ENCODE results near the gene KRABD2.
"Not testable (repeated sequence)": the region's sequence is repeated elsewhere in the genome, so short reads cannot be mapped to it uniquely, and the experiment has no call there.

Gene KRABD2

DNA sequence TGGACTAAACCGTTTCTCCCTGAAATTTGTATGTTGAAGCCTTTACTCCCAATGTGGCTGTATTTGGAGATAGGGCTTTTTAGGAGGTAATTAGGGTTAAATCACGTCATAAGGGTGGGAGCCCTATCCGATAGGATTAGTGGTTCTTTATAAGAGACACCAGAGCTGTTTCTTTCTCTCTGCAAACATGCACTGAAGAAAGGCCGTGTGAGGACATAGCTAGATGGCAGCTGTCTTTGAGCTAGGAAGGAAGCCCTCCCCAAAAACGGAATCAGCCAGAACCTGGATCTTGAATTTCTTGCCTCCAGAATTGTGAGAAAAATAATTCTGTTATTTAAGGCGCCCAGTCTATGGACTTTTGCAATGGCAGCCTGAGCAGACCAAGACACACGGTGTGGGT, 22.8 kb downstream of the KRABD2 start:
- Histone ChIP-seq H3K4me1 (ENCODE audit: insufficient read depth, low read length, poor library complexity, severe bottlenecking) (peaks cover 7% of the 10 kb centered on the region), H3K4me3 (ENCODE audit: low read depth, low read length, poor library complexity, severe bottlenecking) (no peak overlapping the region), H3K36me3 (ENCODE audit: insufficient read depth, low read length, poor library complexity, severe bottlenecking) (no peaks in the 10 kb centered on the region), H3K27me3 (replicated peaks; ENCODE audit: insufficient read depth, low read depth, low read length, poor library complexity) (no peaks in the 10 kb centered on the region), H3K27ac (ENCODE audit: low read depth, low read length, poor library complexity, severe bottlenecking) (no peak overlapping the region), H3K9me3 (ENCODE audit: low read depth, low read length, poor library complexity, severe bottlenecking) (no peaks in the 10 kb centered on the region)
- no peak for TF ChIP-seq EZH2 (IDR thresholded peaks at IDR 0.05; ENCODE audit: borderline replicate concordance, low read depth, low read length, poor library complexity, severe bottlenecking)
- no peak for TF ChIP-seq CTCF (conservative IDR thresholded peaks at IDR 0.05; ENCODE audit: low read depth, low read length)
- intact Hi-C loops (cut with micrococcal nuclease; ENCODE audit: unreplicated experiment), result no loop called here
- no TSS peak for BruUV-seq (replicated peaks)
- POLR2A ChIA-PET (ENCODE audit: low non-redundant PET), result no interaction called here
- no peak for DNase-seq (ENCODE audit: low spot score)
- CTCF ChIA-PET, result no interaction called here

DNA sequence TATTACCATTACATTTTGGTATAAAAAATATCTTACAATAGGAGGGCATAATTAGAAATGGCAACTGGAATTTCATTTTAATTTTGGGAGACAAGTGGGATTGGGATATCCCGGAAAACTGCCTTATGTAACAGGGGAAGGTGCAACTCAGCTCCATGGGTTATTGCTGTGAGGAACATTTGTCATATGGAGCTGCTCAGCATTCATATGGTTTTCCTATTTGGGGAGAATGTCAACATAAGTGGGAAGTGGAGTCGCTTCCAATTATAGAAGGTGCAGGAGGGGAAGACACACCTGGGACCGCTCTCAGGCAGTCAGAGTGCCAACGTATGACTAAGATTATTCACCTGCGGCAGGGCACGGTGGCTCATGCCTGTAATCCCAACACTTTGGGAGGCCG, 26.2 kb downstream of the KRABD2 start:
- H3K9me3 ChIP-seq (ENCODE audit: low read depth, low read length, poor library complexity, severe bottlenecking), result no peaks in the 10 kb centered on the region
- peaks cover 6% of the 10 kb centered on the region for H3K4me1 ChIP-seq (ENCODE audit: insufficient read depth, low read length, poor library complexity, severe bottlenecking)
- TF ChIP-seq CTCF (conservative IDR thresholded peaks at IDR 0.05; ENCODE audit: low read depth, low read length) (no peak), EZH2 (IDR thresholded peaks at IDR 0.05; ENCODE audit: borderline replicate concordance, low read depth, low read length, poor library complexity, severe bottlenecking) (no peak)
- no peak overlapping the region for H3K4me3 ChIP-seq (ENCODE audit: low read depth, low read length, poor library complexity, severe bottlenecking)
- ChIA-PET POLR2A (ENCODE audit: low non-redundant PET) (no interaction called here), CTCF (no interaction called here)
- no TSS peak for BruUV-seq (replicated peaks)
- intact Hi-C loops (cut with micrococcal nuclease; ENCODE audit: unreplicated experiment), result no loop called here
- DNase-seq (ENCODE audit: low spot score), result no peak
- H3K36me3 ChIP-seq (ENCODE audit: insufficient read depth, low read length, poor library complexity, severe bottlenecking), result no peaks in the 10 kb centered on the region
- H3K27ac ChIP-seq (ENCODE audit: low read depth, low read length, poor library complexity, severe bottlenecking), result no peak overlapping the region
- H3K27me3 ChIP-seq (replicated peaks; ENCODE audit: insufficient read depth, low read depth, low read length, poor library complexity), result no peaks in the 10 kb centered on the region

GRCh38 chr17:8347001-8347400, 29.5 kb downstream of the KRABD2 start:
- H3K9me3 ChIP-seq (ENCODE audit: low read depth, low read length, poor library complexity, severe bottlenecking); intact Hi-C loops (cut with micrococcal nuclease; ENCODE audit: unreplicated experiment); BruUV-seq (replicated peaks); H3K36me3 ChIP-seq (ENCODE audit: insufficient read depth, low read length, poor library complexity, severe bottlenecking); H3K27me3 ChIP-seq (replicated peaks; ENCODE audit: insufficient read depth, low read depth, low read length, poor library complexity); POLR2A ChIA-PET (ENCODE audit: low non-redundant PET); DNase-seq (ENCODE audit: low spot score); H3K4me3 ChIP-seq (ENCODE audit: low read depth, low read length, poor library complexity, severe bottlenecking); H3K4me1 ChIP-seq (ENCODE audit: insufficient read depth, low read length, poor library complexity, severe bottlenecking); CTCF ChIA-PET; H3K27ac ChIP-seq (ENCODE audit: low read depth, low read length, poor library complexity, severe bottlenecking): not testable (repeated sequence)

- CTCF ChIA-PET, result no interaction called here
- BruUV-seq (replicated peaks), result no TSS peak
- H3K36me3 ChIP-seq (ENCODE audit: insufficient read depth, low read length, poor library complexity, severe bottlenecking), result no peaks in the 10 kb centered on the region
- H3K4me1 ChIP-seq (ENCODE audit: insufficient read depth, low read length, poor library complexity, severe bottlenecking), result no peaks in the 10 kb centered on the region
- no peaks in the 10 kb centered on the region for H3K27me3 ChIP-seq (replicated peaks; ENCODE audit: insufficient read depth, low read depth, low read length, poor library complexity)
- no peak overlapping the region for H3K27ac ChIP-seq (ENCODE audit: low read depth, low read length, poor library complexity, severe bottlenecking)
- intact Hi-C loops (cut with micrococcal nuclease; ENCODE audit: unreplicated experiment), result no loop called here
- TF ChIP-seq CTCF (conservative IDR thresholded peaks at IDR 0.05; ENCODE audit: low read depth, low read length), result no peak
- no peak for TF ChIP-seq EZH2 (IDR thresholded peaks at IDR 0.05; ENCODE audit: borderline replicate concordance, low read depth, low read length, poor library complexity, severe bottlenecking)
- no peak overlapping the region for H3K4me3 ChIP-seq (ENCODE audit: low read depth, low read length, poor library complexity, severe bottlenecking)
- no peak for DNase-seq (ENCODE audit: low spot score)
- POLR2A ChIA-PET (ENCODE audit: low non-redundant PET), result no interaction called here
- H3K9me3 ChIP-seq (ENCODE audit: low read depth, low read length, poor library complexity, severe bottlenecking), result no peaks in the 10 kb centered on the region
Observed at GRCh38 chr17:8345951-8346665, 30.4 kb downstream of the KRABD2 start.
